Cardiac muscle cell (in vitro differentiated cells and primary cell): ENCODE results near the gene GAD1. TPM values are rescaled to one million over a fixed set of nuclear protein-coding genes. Genes with fewer than 3 reads are reported as not detected.

ENCODE experiments used
- DNase-seq, 2 donors: peaks; one replicate each; pipeline versions ENCODE4 v3.0.0 to v3.0.0-alpha.2; 2010 to 2017; ENCODE audit warnings: low read depth in 1 of 2, low spot score in 1 of 2
- H3K27ac ChIP-seq: fragments of 200-600 bp; sonication (generic); 2 replicates; pipeline ENCODE4 v1.5.1; 2016
- H3K27me3 ChIP-seq: fragments of 200-600 bp; sonication (generic); 2 replicates; pipeline ENCODE4 v1.6.0; 2016; ENCODE audit warnings: control low read depth
- H3K36me3 ChIP-seq: fragments of 200-600 bp; sonication (generic); 2 replicates; pipeline ENCODE4 v1.5.1; 2016; ENCODE audit warnings: control low read depth
- H3K4me1 ChIP-seq: fragments of 200-600 bp; sonication (generic); 2 replicates; pipeline ENCODE4 v1.8.1; 2017; ENCODE audit warnings: low read depth, mild to moderate bottlenecking, mixed run types
- H3K4me3 ChIP-seq: fragments of 200-600 bp; sonication (generic); 2 replicates; pipeline ENCODE4 v1.5.1; 2016; ENCODE audit warnings: mild to moderate bottlenecking
- H3K9me3 ChIP-seq: fragments of 200-600 bp; sonication (generic); 2 replicates; pipeline ENCODE4 v1.5.1; 2017; ENCODE audit warnings: low read depth, mild to moderate bottlenecking, control low read depth
- polyA plus RNA-seq: library from polyadenylated mRNA; unstranded; fragments of >200 nt; fragmentation: Nextera tagmentation; extraction: Ambion mirVana; gene quantifications from 2 replicates; pipeline ENCODE4 v1.2.1, GENCODE V29; 2016
- total RNA-seq: library from RNA; depleted of rRNA; stranded (reverse); fragments of >200 nt; gene quantifications from 2 replicates; pipeline ENCODE4 v1.2.3, GENCODE V29; 2016
- TF ChIP-seq, protein P1 (sequence below): IDR thresholded peaks from 2 replicates; pipeline ENCODE4 v1.5.1; 2012; ENCODE audit warnings: low read depth, mild to moderate bottlenecking, low read length

The GAD1 gene
- total and polyA plus RNA-seq, 2 experiments from 2014 or later, result 0.12 to 0.39 TPM

- Histone ChIP-seq H3K4me1 (peaks cover 7% of the 10 kb centered on the region), H3K27me3 (peaks cover 100% of the 10 kb centered on the region), H3K27ac (no peak overlapping the region), H3K4me3 (no peak overlapping the region), H3K36me3 (no peaks in the 10 kb centered on the region), H3K9me3 (no peaks in the 10 kb centered on the region)
- no peak for DNase-seq
- TF ChIP-seq, protein P1, sequence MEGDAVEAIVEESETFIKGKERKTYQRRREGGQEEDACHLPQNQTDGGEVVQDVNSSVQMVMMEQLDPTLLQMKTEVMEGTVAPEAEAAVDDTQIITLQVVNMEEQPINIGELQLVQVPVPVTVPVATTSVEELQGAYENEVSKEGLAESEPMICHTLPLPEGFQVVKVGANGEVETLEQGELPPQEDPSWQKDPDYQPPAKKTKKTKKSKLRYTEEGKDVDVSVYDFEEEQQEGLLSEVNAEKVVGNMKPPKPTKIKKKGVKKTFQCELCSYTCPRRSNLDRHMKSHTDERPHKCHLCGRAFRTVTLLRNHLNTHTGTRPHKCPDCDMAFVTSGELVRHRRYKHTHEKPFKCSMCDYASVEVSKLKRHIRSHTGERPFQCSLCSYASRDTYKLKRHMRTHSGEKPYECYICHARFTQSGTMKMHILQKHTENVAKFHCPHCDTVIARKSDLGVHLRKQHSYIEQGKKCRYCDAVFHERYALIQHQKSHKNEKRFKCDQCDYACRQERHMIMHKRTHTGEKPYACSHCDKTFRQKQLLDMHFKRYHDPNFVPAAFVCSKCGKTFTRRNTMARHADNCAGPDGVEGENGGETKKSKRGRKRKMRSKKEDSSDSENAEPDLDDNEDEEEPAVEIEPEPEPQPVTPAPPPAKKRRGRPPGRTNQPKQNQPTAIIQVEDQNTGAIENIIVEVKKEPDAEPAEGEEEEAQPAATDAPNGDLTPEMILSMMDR, result no peak
Observed at GRCh38 chr2:170819680-170820664, 3.3 kb downstream of the GAD1 start.

DNA sequence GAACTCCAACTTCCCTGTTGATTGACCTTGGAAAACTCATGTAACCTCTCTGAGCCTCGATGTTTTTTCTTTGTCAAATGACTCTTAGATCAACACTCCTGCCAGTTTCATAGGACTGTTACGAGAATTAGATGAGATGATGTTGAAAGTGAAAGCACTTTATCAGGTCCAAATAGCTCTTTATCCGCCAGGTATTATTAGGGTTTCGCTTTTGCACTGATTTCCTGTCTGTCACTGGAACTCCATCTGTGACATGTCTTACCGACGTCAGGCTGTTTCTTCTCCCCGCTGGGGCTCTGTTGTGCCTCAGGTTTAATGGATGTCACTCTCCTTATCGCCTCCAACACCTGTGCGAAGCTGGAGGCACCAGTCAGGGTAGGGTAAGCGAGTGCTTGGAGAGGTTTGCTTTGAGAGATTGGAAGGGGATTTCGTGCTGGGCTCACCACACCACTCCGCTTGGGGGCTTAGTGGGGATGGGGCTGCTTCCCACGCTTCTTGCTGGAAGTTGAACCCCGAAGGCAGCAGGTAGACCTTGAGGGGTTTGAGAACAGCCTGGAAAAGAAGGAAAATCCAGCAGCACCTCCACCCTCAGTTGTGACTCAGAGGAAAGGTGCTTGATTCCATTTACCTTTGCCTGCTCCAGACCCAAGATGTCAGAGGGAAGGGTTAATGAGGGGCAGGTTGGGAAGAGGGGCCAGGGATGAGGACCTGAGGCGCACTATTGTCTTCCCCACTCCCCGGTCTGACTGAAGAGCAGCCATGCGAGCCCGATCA lies 4.3 kb downstream of the GAD1 start:
- Histone ChIP-seq H3K27ac (no peak overlapping the region), H3K9me3 (no peaks in the 10 kb centered on the region), H3K36me3 (no peaks in the 10 kb centered on the region), H3K27me3 (peaks cover 100% of the 10 kb centered on the region), H3K4me3 (no peak overlapping the region), H3K4me1 (peaks cover 6% of the 10 kb centered on the region)
- DNase-seq, result no peak
- TF ChIP-seq, protein P1, result no peak

DNA sequence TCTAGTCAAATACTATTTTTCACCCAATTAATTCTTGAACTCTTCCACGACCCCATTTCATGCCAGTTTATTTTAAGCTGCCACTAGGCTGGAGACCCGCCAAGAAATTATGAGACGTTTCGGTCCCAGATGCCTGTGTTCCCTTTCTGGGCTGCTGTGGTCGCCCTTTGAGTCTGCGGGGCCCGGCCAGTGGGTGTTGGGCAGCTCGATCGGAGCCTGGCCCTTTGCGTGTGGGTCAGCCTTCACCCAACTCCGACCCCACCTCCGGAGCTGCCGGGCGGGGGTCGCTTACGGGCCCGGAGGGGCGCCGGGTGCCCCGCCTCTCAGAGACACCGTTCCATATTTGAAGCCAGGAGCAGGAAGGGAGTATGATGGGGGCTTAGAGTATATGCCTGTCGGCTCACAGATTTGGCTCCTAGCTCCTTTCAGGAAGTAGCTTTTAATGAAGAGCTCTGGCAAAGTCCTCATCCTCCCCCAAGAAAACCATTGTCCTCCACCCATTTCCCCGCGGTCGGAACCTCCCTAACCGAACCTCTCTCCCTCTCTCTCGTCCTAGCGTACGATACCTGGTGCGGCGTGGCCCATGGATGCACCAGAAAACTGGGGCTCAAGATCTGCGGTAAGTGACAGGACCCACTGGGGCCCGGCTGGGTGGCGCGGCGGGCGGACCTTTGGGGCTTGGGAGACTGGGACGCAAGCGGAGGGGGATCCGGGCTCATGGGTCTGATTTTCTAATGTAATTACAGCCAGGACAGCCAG lies 5.0 kb downstream of the GAD1 start:
- H3K27me3 ChIP-seq, result peaks cover 99% of the 10 kb centered on the region
- no peaks in the 10 kb centered on the region for H3K9me3 ChIP-seq
- DNase-seq, result no peak
- no peaks in the 10 kb centered on the region for H3K4me1 ChIP-seq
- no peak overlapping the region for H3K4me3 ChIP-seq
- TF ChIP-seq, protein P1, result no peak
- H3K36me3 ChIP-seq, result no peaks in the 10 kb centered on the region
- no peak overlapping the region for H3K27ac ChIP-seq

GRCh38 chr2:170822290-170823087 lies 5.8 kb downstream of the GAD1 start:
- DNase-seq, result no peak

More at GRCh38 chr2:170822290-170823087, 5.8 kb downstream of the GAD1 start:
- peaks cover 99% of the 10 kb centered on the region for H3K27me3 ChIP-seq
- H3K4me1 ChIP-seq, result no peaks in the 10 kb centered on the region
- H3K4me3 ChIP-seq, result peak overlapping the region; percentile 11
- H3K27ac ChIP-seq, result no peak overlapping the region
- H3K9me3 ChIP-seq, result no peaks in the 10 kb centered on the region
- TF ChIP-seq, protein P1, result peak; percentile 26
- no peaks in the 10 kb centered on the region for H3K36me3 ChIP-seq
